ENCODE measurements around the gene JAKMIP1.

Gene JAKMIP1

DNA sequence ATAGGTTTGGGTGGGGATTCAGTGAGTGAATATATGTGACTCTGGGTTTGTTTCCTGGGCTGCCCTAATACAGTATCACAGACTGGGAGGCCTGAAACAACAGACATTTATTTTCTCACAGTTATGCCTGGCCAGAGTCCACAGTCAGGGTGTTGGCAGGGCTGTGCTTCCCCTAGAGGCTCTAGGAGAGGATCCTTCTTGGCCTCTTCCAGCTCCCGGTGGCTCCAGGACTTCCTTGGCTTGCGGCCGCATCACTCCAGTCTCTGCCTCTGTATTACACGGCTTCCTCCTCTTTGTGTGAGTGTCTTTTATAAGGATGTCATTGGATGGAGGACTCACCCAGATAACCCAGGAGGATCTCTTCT lies 5.2 kb upstream of the JAKMIP1 start:
- DNase-seq (ENCODE audit: low spot score in 2 of 2): no peak
- peaks cover 12% of the 10 kb centered on the region for H3K4me1 Mint-ChIP-seq
- H3K27ac Mint-ChIP-seq (ENCODE audit: low read depth): no peak overlapping the region
- H3K27me3 Mint-ChIP-seq: no peaks in the 10 kb centered on the region
- ATAC-seq (replicated peaks; ENCODE audit: extremely low read depth, poor library complexity, severe bottlenecking): no peak
- H3K4me3 Mint-ChIP-seq: no peak overlapping the region
- H3K36me3 Mint-ChIP-seq (ENCODE audit: insufficient read depth): peaks cover 9% of the 10 kb centered on the region
- peaks cover 10% of the 10 kb centered on the region for H3K9me3 Mint-ChIP-seq

DNA sequence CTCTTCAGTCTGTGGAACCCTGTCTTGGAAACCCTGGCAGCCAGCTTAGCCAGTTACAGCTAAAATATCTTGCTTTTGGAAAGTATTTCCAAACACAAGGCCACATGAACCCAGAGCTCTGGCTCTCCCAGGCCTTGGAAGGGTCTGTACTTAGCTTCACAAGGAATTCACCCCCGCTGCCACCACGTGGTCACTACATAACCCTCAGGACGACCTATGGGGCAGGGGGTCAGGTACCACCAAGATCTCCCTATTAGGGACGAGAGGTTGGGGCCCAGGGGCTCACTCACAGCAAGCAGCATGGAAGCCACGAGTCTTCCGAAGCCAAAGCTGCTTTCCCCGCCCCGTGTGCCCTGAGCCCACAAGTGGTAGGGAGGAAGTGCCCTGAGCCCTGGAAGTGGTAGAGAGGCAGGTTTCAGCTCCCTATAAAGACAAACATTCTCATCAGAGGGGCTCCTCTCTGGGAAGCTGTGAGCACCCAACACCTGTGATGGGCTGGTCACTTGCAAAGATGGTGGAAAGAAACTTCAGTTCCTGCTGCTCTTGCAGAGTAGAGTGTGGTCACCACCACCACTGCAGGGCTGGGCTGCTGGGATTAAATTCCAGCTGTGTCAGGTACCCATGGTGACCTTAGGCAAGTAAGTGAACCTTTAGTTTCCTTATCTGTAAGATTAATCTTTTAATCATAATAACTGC lies 4.7 kb upstream of the JAKMIP1 start:
- H3K27me3 Mint-ChIP-seq: no peaks in the 10 kb centered on the region
- peaks cover 10% of the 10 kb centered on the region for H3K9me3 Mint-ChIP-seq
- no peak overlapping the region for H3K27ac Mint-ChIP-seq (ENCODE audit: low read depth)

DNA sequence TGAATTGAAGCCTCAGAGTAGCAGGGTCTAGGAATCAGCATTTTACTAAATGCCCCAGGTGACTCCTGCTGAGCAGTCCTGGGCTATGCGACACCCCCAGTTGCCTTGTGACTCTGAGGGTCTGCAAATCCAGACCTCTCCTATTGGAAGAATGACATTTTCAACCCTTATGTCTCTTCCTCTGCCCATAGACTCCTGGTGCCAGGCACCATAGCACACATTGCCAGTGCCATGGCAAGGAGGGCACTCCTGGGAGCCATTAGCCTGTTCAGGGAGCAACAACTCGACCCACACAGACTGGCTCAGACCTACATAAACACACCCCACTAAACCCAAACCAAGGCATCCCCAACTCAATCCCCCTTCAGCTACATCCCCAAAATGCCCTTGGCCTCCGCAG lies 3.7 kb upstream of the JAKMIP1 start:
- no peak overlapping the region for H3K4me3 Mint-ChIP-seq
- no peak for ATAC-seq (replicated peaks; ENCODE audit: extremely low read depth, poor library complexity, severe bottlenecking)

More for the DNA sequence above, 4.7 kb upstream of the JAKMIP1 start:
- Mint-ChIP-seq H3K4me1 (peaks cover 12% of the 10 kb centered on the region), H3K4me3 (no peak overlapping the region), H3K36me3 (ENCODE audit: insufficient read depth) (peaks cover 9% of the 10 kb centered on the region)
- ATAC-seq (replicated peaks; ENCODE audit: extremely low read depth, poor library complexity, severe bottlenecking) (no peak), DNase-seq (ENCODE audit: low spot score in 2 of 2) (no peak)

DNA sequence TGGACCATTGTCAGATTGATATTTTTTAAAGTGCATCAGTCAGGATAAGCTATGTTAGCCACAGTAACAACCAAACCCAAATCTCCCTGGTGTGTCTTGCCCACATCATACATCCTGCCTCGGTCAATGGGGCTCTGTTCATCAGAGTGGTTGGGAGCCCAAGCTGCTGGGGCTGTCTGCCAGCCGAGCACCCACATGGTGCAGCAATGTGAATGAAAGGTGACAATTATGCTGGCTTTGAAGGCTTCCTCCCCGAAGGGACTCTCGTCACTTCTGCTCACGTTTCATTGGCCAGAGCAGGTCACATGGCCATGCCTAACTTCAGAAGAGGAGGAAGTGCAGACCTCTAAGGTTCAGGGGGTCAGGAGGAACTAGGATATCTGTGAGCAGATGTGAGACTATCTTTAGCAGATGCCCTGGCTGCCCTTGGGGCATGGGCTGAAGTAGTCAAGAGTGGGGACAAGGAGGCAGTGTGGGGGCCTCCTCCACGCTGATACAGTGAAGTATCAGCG lies 1.3 kb upstream of the JAKMIP1 start:
- H3K27ac Mint-ChIP-seq (ENCODE audit: low read depth): peak overlapping the region; percentile 92
- H3K4me1 Mint-ChIP-seq: peaks cover 38% of the 10 kb centered on the region
- no peaks in the 10 kb centered on the region for H3K27me3 Mint-ChIP-seq
- peak; percentile 50 for ATAC-seq (replicated peaks; ENCODE audit: extremely low read depth, poor library complexity, severe bottlenecking)
- H3K36me3 Mint-ChIP-seq (ENCODE audit: insufficient read depth): peaks cover 23% of the 10 kb centered on the region
- peak in 1 of 2 donors; percentile 76 for DNase-seq (ENCODE audit: low spot score in 2 of 2)
- H3K9me3 Mint-ChIP-seq: peaks cover 10% of the 10 kb centered on the region
- peak overlapping the region; percentile 91 for H3K4me3 Mint-ChIP-seq

More for the DNA sequence above, 3.7 kb upstream of the JAKMIP1 start:
- Mint-ChIP-seq H3K36me3 (ENCODE audit: insufficient read depth) (peaks cover 11% of the 10 kb centered on the region), H3K4me1 (peaks cover 14% of the 10 kb centered on the region), H3K27ac (ENCODE audit: low read depth) (no peak overlapping the region), H3K27me3 (no peaks in the 10 kb centered on the region), H3K9me3 (peaks cover 10% of the 10 kb centered on the region)
- no peak for DNase-seq (ENCODE audit: low spot score in 2 of 2)

DNA sequence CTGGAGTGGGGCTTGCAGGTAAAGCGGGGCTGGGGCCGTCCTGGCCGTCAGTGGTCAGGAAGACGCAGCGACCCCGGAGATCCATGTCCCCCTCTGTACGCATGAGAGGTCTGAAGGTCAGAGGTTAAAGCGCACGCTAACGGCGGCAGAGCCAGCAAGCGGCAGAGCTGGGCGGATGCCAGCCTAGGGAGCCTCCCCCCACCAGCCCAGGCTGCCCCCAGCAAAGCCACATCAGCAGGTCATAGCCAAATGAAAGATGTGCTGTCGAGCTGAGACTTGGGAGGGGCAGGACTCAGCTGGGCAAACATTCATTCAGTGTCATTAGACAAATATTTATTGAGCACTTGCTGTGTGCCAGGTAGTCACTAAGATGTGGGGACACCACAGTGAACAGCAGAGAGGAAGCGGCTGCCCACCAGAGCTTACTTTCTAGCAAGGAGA lies 593 bp upstream of the JAKMIP1 start:
- H3K9me3 Mint-ChIP-seq: peaks cover 10% of the 10 kb centered on the region
- peaks cover 42% of the 10 kb centered on the region for H3K4me1 Mint-ChIP-seq
- H3K27ac Mint-ChIP-seq (ENCODE audit: low read depth): peak overlapping the region; percentile 92
- DNase-seq (ENCODE audit: low spot score in 2 of 2) (no peak), ATAC-seq (replicated peaks; ENCODE audit: extremely low read depth, poor library complexity, severe bottlenecking) (peak; percentile 5)
- no peaks in the 10 kb centered on the region for H3K27me3 Mint-ChIP-seq
- peak overlapping the region; percentile 91 for H3K4me3 Mint-ChIP-seq
- peaks cover 23% of the 10 kb centered on the region for H3K36me3 Mint-ChIP-seq (ENCODE audit: insufficient read depth)

DNA sequence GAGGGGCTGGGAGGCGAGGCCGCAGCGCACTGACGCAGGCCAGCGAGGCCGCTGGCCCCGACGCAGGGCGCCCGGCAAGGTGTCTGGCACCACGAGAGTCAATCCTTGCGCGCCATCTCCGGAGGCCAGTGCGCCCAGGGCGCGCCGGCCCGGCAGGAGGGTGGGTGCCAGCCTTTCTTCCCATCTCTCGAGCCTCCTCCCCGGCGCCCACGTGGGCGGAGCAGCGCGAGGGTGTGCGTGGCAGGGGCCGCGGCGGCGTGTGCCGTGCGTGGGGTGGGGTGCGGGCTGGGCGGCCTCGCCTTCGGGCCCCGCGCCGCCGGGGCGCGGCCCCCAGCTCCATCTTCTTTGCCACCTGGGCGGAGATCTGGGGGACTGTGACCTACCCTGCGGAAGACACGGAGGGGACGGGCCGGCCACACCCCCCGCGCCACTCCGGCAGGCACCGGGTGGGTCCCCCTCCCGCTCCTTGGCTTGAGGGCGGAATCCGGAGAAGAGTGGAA lies 877 bp downstream of the JAKMIP1 start:
- ATAC-seq (replicated peaks; ENCODE audit: extremely low read depth, poor library complexity, severe bottlenecking) (peak; percentile 5), DNase-seq (ENCODE audit: low spot score in 2 of 2) (peak in 1 of 2 donors; percentile 44)
- peaks cover 49% of the 10 kb centered on the region for H3K4me1 Mint-ChIP-seq
- H3K4me3 Mint-ChIP-seq: peak overlapping the region; percentile 91
- peaks cover 10% of the 10 kb centered on the region for H3K9me3 Mint-ChIP-seq
- H3K36me3 Mint-ChIP-seq (ENCODE audit: insufficient read depth): peaks cover 22% of the 10 kb centered on the region
- peak overlapping the region; percentile 99 for H3K27ac Mint-ChIP-seq (ENCODE audit: low read depth)
- H3K27me3 Mint-ChIP-seq: no peaks in the 10 kb centered on the region

DNA sequence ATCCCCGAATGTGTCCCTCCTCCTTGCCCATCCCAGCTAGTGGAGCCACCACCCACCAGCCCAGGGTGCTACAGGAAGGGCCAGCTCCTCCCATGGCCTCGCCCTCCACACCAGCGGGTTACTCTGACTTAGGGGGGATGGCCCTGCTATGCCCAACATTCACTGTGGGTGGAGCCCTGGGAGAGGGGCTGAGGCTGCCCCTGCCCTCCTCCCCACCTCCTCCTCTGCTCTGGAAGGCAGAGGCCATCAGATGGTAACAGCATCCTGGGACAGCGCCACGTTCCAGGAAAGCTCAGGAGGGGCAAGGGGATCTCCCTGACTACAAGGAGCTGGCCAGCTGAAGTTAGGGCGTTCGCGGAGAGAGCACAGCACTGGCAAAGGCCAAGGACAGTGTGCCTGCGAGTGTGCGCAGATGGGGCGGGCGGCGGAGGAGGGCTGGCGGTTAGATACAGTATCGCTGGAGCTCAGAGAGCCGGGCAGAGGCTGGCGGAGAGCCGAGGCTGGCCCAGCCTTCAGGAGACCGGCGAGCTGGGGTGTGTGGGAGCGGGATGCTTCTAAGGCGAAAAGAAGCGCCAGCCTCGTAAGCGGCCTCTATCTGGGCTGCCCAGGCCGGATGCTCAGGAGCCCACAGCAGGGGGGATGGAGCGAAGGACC lies 1.5 kb downstream of the JAKMIP1 start:
- DNase-seq (ENCODE audit: low spot score in 2 of 2) (peak in 1 of 2 donors; percentile 38), ATAC-seq (replicated peaks; ENCODE audit: extremely low read depth, poor library complexity, severe bottlenecking) (peak; percentile 15)
- H3K27me3 Mint-ChIP-seq: no peaks in the 10 kb centered on the region
- H3K36me3 Mint-ChIP-seq (ENCODE audit: insufficient read depth): peaks cover 23% of the 10 kb centered on the region
- peaks cover 10% of the 10 kb centered on the region for H3K9me3 Mint-ChIP-seq
- H3K27ac Mint-ChIP-seq (ENCODE audit: low read depth): peak overlapping the region; percentile 99
- peaks cover 55% of the 10 kb centered on the region for H3K4me1 Mint-ChIP-seq
- peak overlapping the region; percentile 91 for H3K4me3 Mint-ChIP-seq

DNA sequence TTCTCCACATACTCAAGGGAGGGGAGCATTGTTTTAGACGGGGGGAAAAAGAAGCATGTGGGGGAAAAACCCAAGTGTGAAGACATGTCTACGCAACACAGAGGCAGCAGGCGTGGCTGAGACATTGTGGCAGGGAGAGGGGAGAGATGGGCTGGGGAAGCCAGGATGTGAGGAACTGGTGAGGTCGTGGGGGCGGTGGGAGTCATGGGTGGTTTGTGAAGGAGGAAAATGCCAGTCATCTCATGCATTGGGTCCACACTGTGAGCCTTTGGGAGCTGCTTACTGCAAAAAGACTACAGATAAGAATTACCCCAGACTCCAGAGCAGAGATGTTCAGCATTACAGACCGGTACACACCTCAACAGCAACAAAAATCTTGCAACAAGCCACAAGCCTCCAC lies 2.1 kb downstream of the JAKMIP1 start:
- Mint-ChIP-seq H3K27ac (ENCODE audit: low read depth) (peak overlapping the region; percentile 99), H3K4me1 (peaks cover 60% of the 10 kb centered on the region), H3K36me3 (ENCODE audit: insufficient read depth) (peaks cover 24% of the 10 kb centered on the region), H3K27me3 (no peaks in the 10 kb centered on the region), H3K4me3 (peak overlapping the region; percentile 91), H3K9me3 (peaks cover 10% of the 10 kb centered on the region)
- DNase-seq (ENCODE audit: low spot score in 2 of 2) (peak in 1 of 2 donors; percentile 82), ATAC-seq (replicated peaks; ENCODE audit: extremely low read depth, poor library complexity, severe bottlenecking) (peak; percentile 61)

DNA sequence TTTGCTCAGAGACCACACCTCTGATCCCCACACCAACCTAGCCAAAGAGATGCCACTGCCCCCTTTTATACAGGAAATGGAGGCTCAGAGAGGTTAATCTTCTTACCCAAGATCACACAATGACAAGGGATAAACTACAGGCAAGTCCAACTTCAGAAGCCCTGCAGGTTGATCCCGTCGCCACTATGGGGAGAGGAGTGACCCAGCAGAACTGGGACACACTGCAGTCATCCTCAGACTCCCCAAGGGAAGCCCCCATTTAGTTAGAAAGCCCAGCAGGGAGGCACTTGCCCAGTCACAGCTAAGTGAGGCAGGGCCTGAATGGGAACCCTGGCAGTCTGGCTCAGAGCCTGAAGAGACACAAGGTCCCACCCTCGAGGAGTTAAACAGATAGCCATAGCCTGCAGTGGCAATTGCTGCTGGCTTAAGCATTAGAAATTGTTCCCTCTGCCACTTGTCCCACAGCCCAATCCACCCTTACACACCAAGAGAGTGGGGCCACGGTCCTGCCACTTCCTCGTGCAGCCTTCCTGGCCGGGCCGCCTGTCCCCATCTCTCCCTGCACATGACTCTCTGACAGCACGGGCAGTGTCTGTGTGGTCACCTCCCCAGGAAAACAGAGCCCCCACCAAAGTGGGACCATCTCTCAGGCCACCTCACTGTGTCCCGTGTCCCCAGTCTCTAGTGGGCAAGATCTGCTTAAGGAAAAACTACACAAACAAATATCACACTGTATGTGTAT lies 2.7 kb downstream of the JAKMIP1 start:
- Mint-ChIP-seq H3K27ac (ENCODE audit: low read depth) (peak overlapping the region; percentile 99), H3K4me3 (peak overlapping the region; percentile 91), H3K36me3 (ENCODE audit: insufficient read depth) (peaks cover 24% of the 10 kb centered on the region), H3K9me3 (peaks cover 10% of the 10 kb centered on the region), H3K27me3 (no peaks in the 10 kb centered on the region), H3K4me1 (peaks cover 64% of the 10 kb centered on the region)
- no peak for ATAC-seq (replicated peaks; ENCODE audit: extremely low read depth, poor library complexity, severe bottlenecking)
- DNase-seq (ENCODE audit: low spot score in 2 of 2): no peak

DNA sequence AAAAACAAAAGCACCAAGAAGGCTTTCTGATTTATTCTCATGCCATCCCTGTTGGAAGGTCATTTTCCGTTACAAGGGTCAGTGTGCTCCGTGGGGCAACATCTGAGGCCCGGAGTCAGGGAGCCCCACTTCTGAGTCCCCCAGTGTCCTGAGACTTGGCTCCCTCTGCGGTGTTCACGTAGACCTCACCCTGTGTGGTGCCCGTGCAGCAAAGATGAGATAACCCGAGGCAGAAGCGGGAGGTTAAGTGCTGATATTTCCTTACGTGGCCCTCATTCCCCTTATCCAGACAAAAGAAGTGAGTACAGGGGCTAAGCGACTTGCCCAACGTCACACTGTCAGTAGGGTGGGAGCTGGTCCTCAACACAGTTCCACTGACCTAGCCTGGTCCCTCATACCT lies 3.5 kb downstream of the JAKMIP1 start:
- ATAC-seq (replicated peaks; ENCODE audit: extremely low read depth, poor library complexity, severe bottlenecking): no peak
- Mint-ChIP-seq H3K27me3 (no peaks in the 10 kb centered on the region), H3K4me1 (peaks cover 68% of the 10 kb centered on the region), H3K9me3 (peaks cover 10% of the 10 kb centered on the region), H3K27ac (ENCODE audit: low read depth) (peak overlapping the region; percentile 99), H3K36me3 (ENCODE audit: insufficient read depth) (peaks cover 24% of the 10 kb centered on the region), H3K4me3 (peak overlapping the region; percentile 91)
- DNase-seq (ENCODE audit: low spot score in 2 of 2): no peak

DNA sequence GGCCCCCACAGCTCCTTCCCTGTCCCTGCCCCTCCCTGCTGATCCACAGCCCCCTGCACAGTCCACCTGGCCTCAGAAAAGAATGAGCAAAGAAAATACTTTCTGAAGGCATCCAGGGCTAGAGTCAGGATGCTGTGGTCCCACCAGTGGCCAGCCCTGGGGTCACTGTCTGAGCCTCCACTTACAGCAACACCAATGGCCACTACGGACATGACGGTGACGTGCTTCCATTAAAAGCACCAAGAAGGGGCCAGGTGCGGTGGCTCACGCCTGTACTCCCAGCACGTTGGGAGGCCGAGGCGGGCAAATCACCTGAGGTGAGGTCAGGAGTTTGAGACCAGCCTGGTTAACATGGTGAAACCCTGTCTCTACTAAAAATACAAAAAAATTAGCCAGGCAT lies 4.0 kb downstream of the JAKMIP1 start:
- Mint-ChIP-seq H3K4me1 (peaks cover 62% of the 10 kb centered on the region), H3K36me3 (ENCODE audit: insufficient read depth) (peaks cover 20% of the 10 kb centered on the region), H3K4me3 (no peak overlapping the region), H3K27ac (ENCODE audit: low read depth) (peak overlapping the region; percentile 99), H3K9me3 (peaks cover 5% of the 10 kb centered on the region), H3K27me3 (no peaks in the 10 kb centered on the region)
- DNase-seq (ENCODE audit: low spot score in 2 of 2) (no peak), ATAC-seq (replicated peaks; ENCODE audit: extremely low read depth, poor library complexity, severe bottlenecking) (no peak)

DNA sequence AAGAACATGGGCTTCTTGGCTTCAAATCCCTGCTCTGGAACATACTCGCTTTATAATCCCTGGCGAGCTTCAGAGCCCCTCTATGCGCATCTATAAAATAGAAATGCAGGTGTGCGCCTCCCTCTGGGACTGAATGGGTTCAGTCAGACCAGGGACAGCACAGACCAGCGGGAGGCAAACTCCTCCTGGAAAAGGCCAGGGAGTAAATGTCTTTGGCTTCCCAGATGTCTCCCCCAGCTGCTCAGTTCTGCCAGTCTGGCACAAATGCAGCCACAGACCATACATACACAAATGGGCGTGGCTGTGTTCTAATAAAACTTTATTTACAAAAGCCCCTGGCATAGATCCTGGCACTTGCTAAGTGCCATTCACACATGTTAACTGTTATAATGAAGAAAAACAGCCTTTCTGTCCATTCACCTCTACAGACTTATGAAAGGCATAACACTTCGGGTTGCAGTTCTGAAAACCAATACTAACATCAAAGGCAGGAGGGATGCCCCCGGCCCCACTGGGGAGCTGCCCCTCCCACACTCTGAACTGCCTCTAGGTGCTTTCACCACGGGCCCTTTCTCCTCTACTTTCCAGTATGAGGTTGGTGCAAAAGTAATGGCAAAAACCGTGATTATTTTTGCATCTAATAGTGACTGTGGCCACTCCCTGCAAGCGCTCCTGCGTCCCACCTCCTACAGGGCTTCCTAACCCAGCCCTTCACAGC lies 4.6 kb downstream of the JAKMIP1 start:
- Mint-ChIP-seq H3K27ac (ENCODE audit: low read depth) (peak overlapping the region; percentile 99), H3K27me3 (no peaks in the 10 kb centered on the region), H3K36me3 (ENCODE audit: insufficient read depth) (peaks cover 17% of the 10 kb centered on the region), H3K9me3 (no peaks in the 10 kb centered on the region), H3K4me1 (peaks cover 57% of the 10 kb centered on the region), H3K4me3 (no peak overlapping the region)
- DNase-seq (ENCODE audit: low spot score in 2 of 2) (no peak), ATAC-seq (replicated peaks; ENCODE audit: extremely low read depth, poor library complexity, severe bottlenecking) (no peak)

Measured in central memory CD8-positive, alpha-beta T cell (primary cell).